CD8-positive, alpha-beta memory T cell (primary cell): ENCODE data around the gene TOGARAM2. TPM values are rescaled to one million over a fixed set of nuclear protein-coding genes. Genes with fewer than 3 reads are reported as not detected.
"Not testable (repeated sequence)": the region's sequence is repeated elsewhere in the genome, so short reads cannot be mapped to it uniquely, and the experiment has no call there.

Source experiments
- CTCF ChIA-PET: fragments of 350-600 bp; sonication (Branson Sonifier 250); formaldehyde crosslinking; loops from one replicate; lab custom pipeline; 2021; ENCODE audit warnings: antibody characterized with exemption; lab: Charles Lee
- POLR2A ChIA-PET: fragments of 350-600 bp; sonication (Branson Sonifier 250); formaldehyde crosslinking; loops from one replicate; lab custom pipeline; 2021; ENCODE audit warnings: antibody characterized with exemption; lab: Charles Lee
- DNase-seq, 5 donors: peaks; one replicate each; pipeline versions ENCODE4 v3.0.0 to v3.0.0-alpha.2; 2020 to 2022; ENCODE audit warnings: mixed read lengths in 1 of 5
- H3K27ac ChIP-seq: one replicate; pipeline ENCODE4 v1.7.0; 2013; ENCODE audit warnings: low read depth, mild to moderate bottlenecking, low read length, moderate library complexity
- H3K27me3 ChIP-seq: 2 replicates; pipeline ENCODE4 v1.7.0; 2013; ENCODE audit warnings: low read length, mild to moderate bottlenecking; ENCODE audit not compliant: insufficient read depth, poor library complexity, severe bottlenecking
- H3K36me3 ChIP-seq: 2 replicates; pipeline ENCODE4 v1.7.0; 2013; ENCODE audit warnings: mild to moderate bottlenecking, low read length, moderate library complexity; ENCODE audit not compliant: insufficient read depth
- H3K4me1 ChIP-seq: 2 replicates; pipeline ENCODE4 v1.7.0; 2013; ENCODE audit warnings: mild to moderate bottlenecking, low read length, moderate library complexity; ENCODE audit not compliant: insufficient read depth
- H3K4me3 ChIP-seq: 2 replicates; pipeline ENCODE4 v1.7.0; 2013; ENCODE audit warnings: mild to moderate bottlenecking, low read length
- H3K9me3 ChIP-seq: 2 replicates; pipeline ENCODE4 v1.7.0; 2013; ENCODE audit warnings: mild to moderate bottlenecking, low read length
- H3K27ac Mint-ChIP-seq, 8 donors: one replicate each; pipeline ENCODE4 v1.8.0; 2020 to 2021; ENCODE audit warnings: mixed read lengths in 8 of 8, mild to moderate bottlenecking in 6 of 8, inconsistent platforms in 3 of 8, moderate library complexity in 3 of 8
- H3K27me3 Mint-ChIP-seq, 2 donors: one replicate each; pipeline ENCODE4 v1.8.0; 2020 to 2021; ENCODE audit warnings: mixed read lengths in 2 of 2, mild to moderate bottlenecking in 1 of 2, moderate library complexity in 1 of 2
- H3K36me3 Mint-ChIP-seq, 3 donors: one replicate each; pipeline ENCODE4 v1.8.0; 2020 to 2021; ENCODE audit warnings: mixed read lengths in 3 of 3, inconsistent platforms in 1 of 3, mild to moderate bottlenecking in 1 of 3
- H3K4me1 Mint-ChIP-seq, 3 donors: one replicate each; pipeline ENCODE4 v1.8.0; 2020 to 2021; ENCODE audit warnings: mixed read lengths in 3 of 3, inconsistent platforms in 1 of 3, mild to moderate bottlenecking in 1 of 3
- H3K4me3 Mint-ChIP-seq, 7 donors: one replicate each; pipeline ENCODE4 v1.8.0; 2020 to 2021; ENCODE audit warnings: mixed read lengths in 7 of 7, mild to moderate bottlenecking in 6 of 7, moderate library complexity in 4 of 7, inconsistent platforms in 2 of 7
- H3K9me3 Mint-ChIP-seq, 5 donors: one replicate each; pipeline ENCODE4 v1.8.0; 2020 to 2022; ENCODE audit warnings: mixed read lengths in 5 of 5, mild to moderate bottlenecking in 3 of 5, moderate library complexity in 2 of 5, inconsistent platforms in 1 of 5
- polyA plus RNA-seq: library from polyadenylated mRNA; unstranded; fragments of 300-500 nt; fragmentation: Illumina TruSeq; gene quantifications from one replicate; pipeline ENCODE4 v1.2.3, GENCODE V29; 2021
- total RNA-seq, 2 experiments: library from RNA; stranded (reverse); gene quantifications; one replicate each; pipeline ENCODE4 v1.2.3, GENCODE V29; 2021

The TOGARAM2 gene
- total and polyA plus RNA-seq, 3 experiments from 2014 or later, result 2.5 to 5.2 (median 5.0) TPM

GRCh38 chr2:28977176-28977875 is 3.8 kb upstream of the TOGARAM2 start:
- Histone ChIP-seq H3K4me3 (no peak overlapping the region), H3K27ac (no peak overlapping the region), H3K36me3 (no peaks in the 10 kb centered on the region), H3K27me3 (no peaks in the 10 kb centered on the region), H3K9me3 (no peaks in the 10 kb centered on the region), H3K4me1 (peaks cover 6% of the 10 kb centered on the region)
- peaks cover 0 to 1% (median 0%) of the 10 kb centered on the region in 3 donors for H3K36me3 Mint-ChIP-seq
- ChIA-PET POLR2A (no interaction called here), CTCF (no interaction called here)
- peaks cover 6 to 14% (median 13%) of the 10 kb centered on the region in 3 donors for H3K4me1 Mint-ChIP-seq
- no peak for DNase-seq
- no peak overlapping the region for H3K4me3 Mint-ChIP-seq
- H3K27ac Mint-ChIP-seq, result peak overlapping the region in 3 of 8 donors; percentile 56 to 90 (median 70)
- peaks cover 0 to 2% (median 0%) of the 10 kb centered on the region in 5 donors for H3K9me3 Mint-ChIP-seq
- peaks cover 1 to 4% of the 10 kb centered on the region in 2 donors for H3K27me3 Mint-ChIP-seq

- H3K36me3 ChIP-seq, H3K4me3 ChIP-seq, H3K27me3 Mint-ChIP-seq, H3K36me3 Mint-ChIP-seq, DNase-seq, POLR2A ChIA-PET, H3K4me1 Mint-ChIP-seq, H3K9me3 ChIP-seq, H3K27me3 ChIP-seq, H3K27ac ChIP-seq, H3K4me3 Mint-ChIP-seq, H3K4me1 ChIP-seq, H3K9me3 Mint-ChIP-seq: not testable (repeated sequence)
- CTCF ChIA-PET, result interaction anchor here (1.1 kb wide), 1 partner anchor 37 kb away, joined by 3 read pairs; no protein-coding TSS in a partner anchor
- peak overlapping the region in 4 of 8 donors; percentile 29 to 90 (median 64) for H3K27ac Mint-ChIP-seq
Observed at GRCh38 chr2:28978001-28978400, 3.1 kb upstream of the TOGARAM2 start.

- no peak overlapping the region for H3K4me3 ChIP-seq
- Mint-ChIP-seq H3K27ac (peak overlapping the region in 3 of 8 donors; percentile 29 to 70 (median 60)), H3K36me3 (peaks cover 0 to 1% (median 0%) of the 10 kb centered on the region in 3 donors), H3K4me3 (no peak overlapping the region), H3K4me1 (peaks cover 0 to 2% (median 2%) of the 10 kb centered on the region in 3 donors), H3K9me3 (peaks cover 0 to 2% (median 0%) of the 10 kb centered on the region in 5 donors), H3K27me3 (peaks cover 0 to 1% of the 10 kb centered on the region in 2 donors)
- no peaks in the 10 kb centered on the region for H3K4me1 ChIP-seq
- ChIA-PET CTCF (interaction anchor here (1.1 kb wide), 1 partner anchor 36 kb away, joined by 3 read pairs; no protein-coding TSS in a partner anchor), POLR2A (no interaction called here)
- DNase-seq, result no peak
- H3K36me3 ChIP-seq, result no peaks in the 10 kb centered on the region
- H3K9me3 ChIP-seq, result no peaks in the 10 kb centered on the region
- H3K27me3 ChIP-seq, result no peaks in the 10 kb centered on the region
- H3K27ac ChIP-seq, result no peak overlapping the region
Observed at GRCh38 chr2:28978606-28979005, 2.5 kb upstream of the TOGARAM2 start.

- H3K27ac ChIP-seq, result no peak overlapping the region
- no peak overlapping the region for H3K4me3 ChIP-seq
- H3K27me3 ChIP-seq, result no peaks in the 10 kb centered on the region
- Mint-ChIP-seq H3K27me3 (peaks cover 0 to 1% of the 10 kb centered on the region in 2 donors), H3K36me3 (peaks cover 0 to 1% (median 0%) of the 10 kb centered on the region in 3 donors), H3K9me3 (peaks cover 0 to 2% (median 0%) of the 10 kb centered on the region in 5 donors), H3K4me3 (no peak overlapping the region), H3K4me1 (no peaks in the 10 kb centered on the region), H3K27ac (peak overlapping the region in 2 of 8 donors; percentile 72 to 87)
- H3K9me3 ChIP-seq, result no peaks in the 10 kb centered on the region
- H3K36me3 ChIP-seq, result no peaks in the 10 kb centered on the region
- H3K4me1 ChIP-seq, result no peaks in the 10 kb centered on the region
- no peak for DNase-seq
- POLR2A ChIA-PET, result no interaction called here
- CTCF ChIA-PET, result interaction anchor here (1.1 kb wide), 1 partner anchor 36 kb away, joined by 3 read pairs; no protein-coding TSS in a partner anchor
Observed at GRCh38 chr2:28979041-28979440, 2.1 kb upstream of the TOGARAM2 start.

- CTCF ChIA-PET, result no interaction called here
Observed at GRCh38 chr2:28979576-28980366, 1.3 kb upstream of the TOGARAM2 start.

GRCh38 chr2:28980368-28981015 is 606 bp upstream of the TOGARAM2 start:
- ChIA-PET POLR2A (interaction anchor here (0.6 kb wide), 1 partner anchor 21 kb away, joined by 3 read pairs; no protein-coding TSS in a partner anchor), CTCF (interaction anchor here (0.6 to 0.8 kb wide), 2 partner anchors 30 to 34 kb away, joined by 3 read pairs; no protein-coding TSS in a partner anchor)
- Mint-ChIP-seq H3K36me3 (peaks cover 0 to 1% (median 0%) of the 10 kb centered on the region in 3 donors), H3K27me3 (peaks cover 0 to 1% of the 10 kb centered on the region in 2 donors), H3K27ac (peak overlapping the region in 4 of 8 donors; percentile 38 to 60 (median 42)), H3K4me1 (no peaks in the 10 kb centered on the region), H3K9me3 (no peaks in the 10 kb centered on the region), H3K4me3 (no peak overlapping the region)
- DNase-seq, result no peak
- Histone ChIP-seq H3K4me1 (no peaks in the 10 kb centered on the region), H3K36me3 (no peaks in the 10 kb centered on the region), H3K27me3 (no peaks in the 10 kb centered on the region), H3K4me3 (no peak overlapping the region), H3K9me3 (no peaks in the 10 kb centered on the region), H3K27ac (no peak overlapping the region)

More at GRCh38 chr2:28979576-28980366, 1.3 kb upstream of the TOGARAM2 start:
- DNase-seq, result no peak
- no peak overlapping the region for H3K4me3 Mint-ChIP-seq
- H3K9me3 Mint-ChIP-seq, result no peaks in the 10 kb centered on the region
- Histone ChIP-seq H3K27me3 (no peaks in the 10 kb centered on the region), H3K36me3 (no peaks in the 10 kb centered on the region), H3K27ac (no peak overlapping the region), H3K9me3 (no peaks in the 10 kb centered on the region), H3K4me1 (no peaks in the 10 kb centered on the region), H3K4me3 (no peak overlapping the region)
- peaks cover 0 to 1% (median 0%) of the 10 kb centered on the region in 3 donors for H3K36me3 Mint-ChIP-seq
- no peaks in the 10 kb centered on the region for H3K4me1 Mint-ChIP-seq
- peaks cover 0 to 1% of the 10 kb centered on the region in 2 donors for H3K27me3 Mint-ChIP-seq
- H3K27ac Mint-ChIP-seq, result peak overlapping the region in 1 of 8 donors; percentile 87
- POLR2A ChIA-PET, result interaction anchor here (0.6 kb wide), 1 partner anchor 22 kb away, joined by 3 read pairs; no protein-coding TSS in a partner anchor

GRCh38 chr2:28981620-28982376 is 700 bp downstream of the TOGARAM2 start:
- Histone ChIP-seq H3K9me3 (no peaks in the 10 kb centered on the region), H3K4me3 (no peak overlapping the region), H3K4me1 (no peaks in the 10 kb centered on the region), H3K36me3 (no peaks in the 10 kb centered on the region), H3K27ac (no peak overlapping the region), H3K27me3 (no peaks in the 10 kb centered on the region)
- H3K36me3 Mint-ChIP-seq, result peaks cover 0 to 1% (median 0%) of the 10 kb centered on the region in 3 donors
- H3K4me3 Mint-ChIP-seq, result no peak overlapping the region
- POLR2A ChIA-PET, result no interaction called here
- no peaks in the 10 kb centered on the region for H3K27me3 Mint-ChIP-seq
- peak overlapping the region in 4 of 8 donors; percentile 5 to 74 (median 36) for H3K27ac Mint-ChIP-seq
- no peak for DNase-seq
- CTCF ChIA-PET, result no interaction called here
- no peaks in the 10 kb centered on the region for H3K9me3 Mint-ChIP-seq
- H3K4me1 Mint-ChIP-seq, result peaks cover 0 to 7% (median 6%) of the 10 kb centered on the region in 3 donors
